HG03135 (cell line): ENCODE measurements around the gene DHRS11.

Source experiments
- ATAC-seq: cut with Tn5 transposase; IDR thresholded peaks from one replicate; pipeline ENCODE4 v1.9.1; 2021; ENCODE audit warnings: mild to moderate bottlenecking, moderate library complexity; ENCODE audit not compliant: unreplicated experiment

Gene DHRS11

DNA sequence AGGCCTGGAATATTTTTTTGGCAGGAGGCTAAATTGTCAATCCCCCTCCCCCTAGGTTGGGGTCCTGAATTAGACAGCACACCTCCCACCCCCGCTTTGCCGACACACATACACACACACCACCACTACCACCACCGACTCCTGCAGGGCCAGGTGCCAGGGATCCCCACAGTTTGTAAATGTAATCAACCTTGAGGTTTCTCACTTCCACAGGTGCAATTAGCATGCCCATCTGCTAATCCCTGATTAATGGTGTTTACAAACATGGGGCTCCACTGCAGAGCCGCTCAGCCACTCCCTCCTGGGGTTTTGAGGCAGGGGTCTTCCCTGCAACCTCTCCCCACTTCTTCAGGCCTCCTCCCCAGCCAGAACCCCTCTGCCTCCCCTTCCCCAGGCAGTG is 21.5 kb downstream of the DHRS11 start:
- no peak for ATAC-seq

DNA sequence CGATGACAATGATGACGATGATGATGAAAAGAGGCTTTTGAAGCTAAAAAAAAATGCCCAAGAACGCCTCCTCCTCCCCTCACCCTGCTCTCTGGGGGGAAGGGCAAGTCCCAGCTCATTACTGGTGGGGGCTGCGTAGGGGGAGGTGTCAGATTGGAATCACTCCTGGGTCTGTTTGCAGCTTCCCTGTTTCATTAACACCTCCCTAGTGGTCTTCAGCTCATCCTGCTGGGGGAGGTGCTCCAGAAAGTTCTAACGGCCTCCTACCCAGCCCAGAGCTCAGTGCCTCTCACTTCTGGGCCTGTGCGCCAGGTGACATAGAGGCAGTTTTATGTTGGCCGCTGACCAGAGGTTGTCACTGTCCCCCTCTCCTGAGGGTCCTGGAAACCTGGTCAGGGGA is 22.4 kb downstream of the DHRS11 start:
- no peak for ATAC-seq

DNA sequence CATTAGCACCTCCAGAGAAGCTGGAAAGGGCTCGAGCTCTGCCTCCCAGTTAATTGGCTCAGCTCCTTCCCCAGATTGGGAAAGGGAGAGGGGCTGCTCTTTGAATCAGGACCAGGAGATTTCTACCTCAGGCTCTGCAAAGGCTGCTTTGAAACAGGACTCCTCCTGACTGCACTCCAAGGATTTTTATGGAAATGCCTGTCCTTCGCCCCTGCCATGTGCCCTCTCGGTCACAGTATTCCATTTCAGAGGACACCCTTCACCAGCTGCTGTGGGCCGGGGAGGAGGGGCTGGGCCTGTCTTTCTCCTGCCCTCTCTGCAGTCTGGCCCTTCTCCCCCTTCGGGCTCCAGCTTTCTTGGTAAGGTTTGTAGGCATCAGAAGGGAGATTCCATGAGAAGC is 23.3 kb downstream of the DHRS11 start:
- ATAC-seq, result no peak

DNA sequence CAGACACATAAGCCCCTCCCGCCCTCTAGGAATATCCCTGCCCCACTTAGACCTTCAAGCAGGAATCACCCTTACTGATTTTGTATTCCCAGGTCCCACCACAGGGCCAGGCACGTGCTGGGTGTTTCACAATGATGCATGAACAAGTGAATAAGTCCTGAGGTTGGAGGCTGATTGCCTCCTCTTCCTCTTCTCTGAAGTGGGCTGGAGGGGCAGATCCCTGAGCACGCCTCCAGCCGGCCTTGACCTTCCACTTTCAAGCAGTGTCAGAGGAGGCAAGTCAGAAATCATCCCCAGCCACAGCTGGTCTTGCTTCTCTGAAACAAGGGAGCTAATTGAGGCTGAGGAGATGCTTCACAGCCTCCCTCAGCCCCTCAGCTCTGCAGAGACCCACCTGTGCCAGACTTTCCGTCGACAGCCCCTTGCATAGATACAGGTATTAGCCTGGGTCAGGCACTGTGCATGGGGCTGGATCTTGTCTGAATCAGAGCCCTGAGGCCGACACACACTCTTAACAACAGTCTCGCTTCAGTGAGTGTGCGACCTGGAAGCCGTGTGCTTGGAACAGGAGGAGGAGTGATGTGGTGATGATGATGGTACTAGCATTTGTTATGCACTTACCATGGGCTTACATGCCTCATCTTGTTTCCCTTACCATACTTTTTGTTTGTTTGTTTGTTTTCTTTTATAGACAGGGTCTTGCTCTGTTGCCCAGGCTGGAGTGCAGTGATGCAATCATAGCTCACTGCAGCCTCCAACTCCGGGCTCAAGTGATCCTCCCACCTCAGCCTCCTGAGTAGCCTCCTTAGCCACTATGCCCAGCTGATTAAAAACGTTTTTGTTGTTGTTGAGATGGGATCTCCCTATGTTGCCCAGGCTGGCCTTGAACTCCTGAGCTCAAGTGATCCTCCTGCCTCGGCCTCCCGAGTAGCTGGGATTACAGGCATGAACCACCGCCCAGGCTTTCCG is 24.7 kb downstream of the DHRS11 start:
- ATAC-seq, result no peak

DNA sequence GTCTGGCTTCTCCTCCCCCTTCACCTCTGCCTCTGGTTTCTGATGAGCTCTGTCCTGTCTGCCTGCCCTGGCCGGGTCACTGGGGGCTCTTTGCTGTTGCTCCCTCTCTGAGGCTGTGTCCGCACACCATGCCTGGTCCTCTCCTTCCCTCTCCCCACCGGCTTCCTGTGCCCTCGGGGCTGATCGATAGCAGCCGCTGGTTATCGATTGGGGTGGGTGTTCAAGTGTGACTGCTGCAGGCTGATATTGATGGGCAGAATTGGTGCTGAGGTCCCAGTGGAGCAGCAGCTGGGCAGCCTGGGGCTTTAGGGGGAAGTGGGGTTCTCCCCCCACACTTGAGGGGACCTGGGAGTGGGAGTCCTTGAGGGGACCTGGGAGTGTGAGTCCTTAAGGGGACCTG is 26.1 kb downstream of the DHRS11 start:
- ATAC-seq, result no peak

DNA sequence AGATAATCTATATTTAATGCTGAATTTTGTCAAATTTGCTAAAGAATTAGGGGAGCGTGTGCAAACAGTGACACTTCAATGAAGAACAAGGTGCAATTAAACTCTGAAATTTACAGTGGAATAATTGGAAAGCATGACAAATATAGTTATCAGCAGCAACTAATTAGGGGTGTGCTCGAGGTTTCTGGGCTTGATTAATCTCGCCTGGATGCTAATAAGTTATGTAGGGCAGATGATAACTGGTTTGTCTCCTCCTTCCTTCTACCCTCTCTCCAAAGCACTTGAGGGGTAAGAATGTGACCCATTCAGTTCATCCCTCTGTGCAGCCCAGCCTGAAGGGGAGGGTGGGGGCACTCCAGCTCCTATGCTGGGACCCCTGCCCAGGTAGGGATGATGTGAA is 31.6 kb downstream of the DHRS11 start:
- ATAC-seq, result no peak

DNA sequence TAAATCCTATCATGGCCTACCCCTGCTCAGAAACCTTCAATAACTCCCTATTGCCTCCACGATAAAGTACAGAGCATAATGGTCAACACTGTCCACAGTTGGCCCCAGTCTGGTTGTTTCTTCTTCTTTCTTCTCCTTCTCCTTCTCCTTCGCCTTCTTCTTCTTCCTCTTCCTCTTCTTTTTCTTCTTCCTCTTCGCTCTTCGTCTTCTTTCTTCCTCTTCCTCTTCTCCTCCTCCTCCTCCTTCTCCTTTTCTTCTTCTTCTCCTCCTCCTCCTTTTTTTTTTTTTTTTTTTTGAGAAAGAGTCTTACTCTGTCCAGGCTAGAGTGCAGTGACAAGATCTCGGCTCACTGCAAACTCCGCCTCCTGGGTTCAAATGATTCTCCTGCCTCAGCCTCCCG is 33.5 kb downstream of the DHRS11 start:
- no peak for ATAC-seq

DNA sequence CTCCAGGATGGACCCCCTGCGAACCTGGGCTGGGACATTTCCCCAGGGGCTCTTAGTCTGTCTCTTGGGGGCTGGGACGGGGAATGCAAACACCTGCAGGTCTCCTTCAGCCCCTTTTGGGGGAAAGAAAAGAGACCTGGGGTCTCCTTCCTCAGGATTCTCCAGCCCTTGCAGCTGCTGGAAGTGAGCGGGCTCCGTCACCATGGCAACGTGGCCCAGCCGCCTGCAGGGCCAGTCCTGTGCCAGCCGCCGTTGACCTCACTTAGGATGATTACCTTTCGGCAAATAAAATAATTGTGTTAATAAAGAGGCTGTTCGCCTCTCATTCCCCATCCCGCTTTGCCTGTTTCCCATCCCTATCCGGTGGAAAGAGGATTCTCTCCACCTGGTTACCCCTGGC is 35.4 kb downstream of the DHRS11 start:
- ATAC-seq, result no peak

DNA sequence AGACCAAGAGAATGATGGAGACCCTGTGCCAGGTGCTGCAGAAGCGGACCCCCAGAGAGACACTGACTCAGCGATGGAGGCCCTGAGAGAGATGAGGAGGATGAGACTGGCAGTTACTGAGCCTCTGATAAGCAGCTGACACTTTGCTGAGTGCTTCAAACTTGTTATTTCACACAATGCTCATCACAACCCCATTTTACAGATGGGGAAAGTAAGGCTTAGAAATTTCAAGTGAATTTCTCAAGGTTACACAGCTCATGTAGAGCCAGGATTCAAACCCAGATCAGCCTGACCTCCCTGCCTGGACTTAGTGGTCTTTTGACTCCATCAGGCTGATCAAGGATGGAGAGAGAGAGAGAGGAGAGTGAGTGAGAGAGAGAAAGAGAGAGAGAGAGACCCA is 36.9 kb downstream of the DHRS11 start:
- no peak for ATAC-seq

DNA sequence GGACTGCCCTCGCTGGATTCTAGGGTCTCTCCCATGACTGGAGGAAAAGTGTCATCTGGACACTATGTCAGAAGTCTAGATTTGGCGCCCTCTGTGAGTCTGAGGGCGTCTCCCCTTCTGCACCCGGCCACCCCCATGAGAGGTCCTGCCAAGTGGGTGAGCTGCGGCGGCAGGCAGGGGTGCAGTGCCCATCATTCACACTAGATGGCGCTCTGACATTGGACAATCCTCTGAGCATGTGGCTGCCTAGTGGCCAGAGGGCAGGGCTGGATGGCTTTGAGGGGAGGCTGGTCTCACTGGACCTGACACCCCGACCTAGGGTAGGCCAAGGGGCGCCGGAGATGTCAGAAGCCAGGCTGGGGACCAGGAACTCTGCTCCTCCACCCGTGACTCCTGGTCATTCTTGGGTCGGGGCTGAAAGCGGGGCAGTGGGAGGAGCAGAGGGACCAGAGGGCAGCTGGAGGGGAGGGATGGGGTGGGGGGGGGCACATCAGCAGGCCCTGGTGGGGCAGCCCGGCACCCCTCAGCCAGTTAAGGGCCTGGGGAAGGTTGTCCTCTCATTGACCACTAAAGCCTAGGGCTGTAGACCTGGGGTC is 37.7 kb downstream of the DHRS11 start:
- no peak for ATAC-seq

DNA sequence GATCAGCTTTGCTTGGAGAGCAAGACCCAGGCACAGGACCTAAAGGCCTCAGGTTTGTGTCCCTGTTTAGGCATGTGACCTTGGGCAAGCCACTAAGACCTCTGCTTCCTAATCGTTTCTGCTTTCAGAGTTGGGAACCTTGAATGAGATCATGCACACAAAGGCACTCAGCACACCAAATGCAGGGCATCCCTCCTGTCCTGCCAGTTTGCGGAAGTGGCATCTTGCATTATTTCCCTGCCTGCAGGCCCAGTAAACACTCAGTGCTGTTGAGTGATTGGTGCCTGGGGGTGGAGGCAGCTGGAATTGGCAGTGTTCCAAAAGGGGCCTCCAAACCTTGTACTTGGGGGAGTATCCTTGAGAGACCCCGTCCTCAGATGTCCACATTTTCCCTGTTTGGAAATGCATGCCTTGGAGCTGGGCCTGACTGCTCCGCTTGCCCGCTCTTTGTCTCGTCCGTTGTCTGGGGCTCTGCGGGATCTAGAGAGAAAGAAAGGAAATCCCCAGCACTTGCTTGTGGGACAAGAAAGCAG is 38.4 kb downstream of the DHRS11 start:
- ATAC-seq, result no peak

DNA sequence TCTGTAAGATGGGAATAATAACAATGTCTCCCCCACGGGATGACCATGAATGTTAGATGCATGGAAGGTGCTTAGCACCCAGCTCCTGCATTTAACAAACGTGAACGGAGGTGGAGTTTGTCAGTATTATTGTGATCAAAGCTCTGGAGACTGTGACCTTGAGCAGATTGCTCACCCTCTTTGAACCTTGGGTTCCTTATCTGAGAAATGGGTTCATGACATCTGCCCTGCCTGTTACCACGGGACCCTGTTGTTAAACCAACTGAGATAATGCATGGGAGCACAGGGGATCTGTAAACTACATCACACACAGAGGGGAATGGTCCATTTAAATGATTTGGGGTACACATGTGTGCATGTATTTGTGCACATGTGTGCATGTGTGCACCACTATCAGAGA is 39.3 kb downstream of the DHRS11 start:
- no peak for ATAC-seq

DNA sequence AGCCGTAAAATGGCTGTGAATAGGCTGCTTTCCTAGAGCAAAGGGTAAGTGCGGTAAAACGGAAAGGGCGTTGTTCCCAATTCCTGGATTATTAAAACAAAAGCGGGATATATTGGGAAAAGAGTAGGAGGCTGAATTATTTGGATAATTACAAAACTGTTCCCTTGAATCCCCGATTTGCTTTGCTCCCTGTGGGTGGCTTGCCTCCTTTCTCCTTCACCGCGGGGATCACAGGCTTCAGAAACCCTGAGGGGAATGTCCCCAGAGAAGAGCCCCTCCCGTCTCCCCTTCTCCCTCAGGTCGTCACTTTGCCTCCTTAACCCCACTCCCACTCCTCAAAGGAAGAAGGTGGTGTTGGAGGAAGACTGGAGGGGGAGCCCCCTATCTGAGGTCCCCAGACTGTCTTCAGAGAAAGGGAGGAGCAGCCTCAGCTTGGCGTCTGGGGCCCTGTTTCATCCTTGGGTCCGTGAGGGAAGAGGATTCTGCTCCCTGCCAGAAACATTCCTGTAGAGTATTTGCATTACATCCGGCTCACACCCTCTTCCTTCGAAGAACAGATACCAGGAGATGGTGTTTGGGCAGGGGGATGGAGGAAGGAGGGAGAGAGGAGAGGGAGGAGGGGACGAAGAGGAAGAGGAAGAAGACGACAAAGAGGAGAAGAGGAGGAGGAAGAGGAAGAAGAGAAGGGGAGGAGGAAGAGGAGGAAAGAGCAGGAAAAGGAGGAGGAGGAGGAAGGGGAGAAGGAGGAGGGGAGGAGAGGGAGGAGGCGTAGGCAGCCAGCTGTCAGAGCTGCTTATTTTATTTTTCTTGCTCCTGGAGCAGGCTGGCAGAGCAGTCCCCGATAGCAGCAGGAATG is 41.5 kb downstream of the DHRS11 start:
- ATAC-seq, result no peak

DNA sequence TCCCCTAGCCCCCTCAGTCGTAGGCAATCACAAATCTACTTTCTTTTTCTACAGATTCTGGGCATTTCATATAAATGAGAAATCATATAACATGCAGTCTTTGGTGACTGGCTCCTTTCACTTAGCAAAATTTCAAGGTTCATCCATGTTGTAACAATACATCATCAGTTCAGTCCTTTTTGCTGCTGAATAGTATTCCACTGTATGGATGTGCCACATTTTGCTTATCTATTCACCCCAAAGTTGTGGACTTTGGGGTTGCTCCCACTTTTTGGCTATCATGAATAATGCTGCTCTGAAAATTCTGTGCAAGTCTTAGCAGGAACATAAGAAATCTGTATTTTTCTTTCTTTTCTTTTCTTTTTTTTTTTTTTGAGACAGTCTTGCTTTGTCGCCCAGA is 48.7 kb downstream of the DHRS11 start:
- ATAC-seq, result no peak

DNA sequence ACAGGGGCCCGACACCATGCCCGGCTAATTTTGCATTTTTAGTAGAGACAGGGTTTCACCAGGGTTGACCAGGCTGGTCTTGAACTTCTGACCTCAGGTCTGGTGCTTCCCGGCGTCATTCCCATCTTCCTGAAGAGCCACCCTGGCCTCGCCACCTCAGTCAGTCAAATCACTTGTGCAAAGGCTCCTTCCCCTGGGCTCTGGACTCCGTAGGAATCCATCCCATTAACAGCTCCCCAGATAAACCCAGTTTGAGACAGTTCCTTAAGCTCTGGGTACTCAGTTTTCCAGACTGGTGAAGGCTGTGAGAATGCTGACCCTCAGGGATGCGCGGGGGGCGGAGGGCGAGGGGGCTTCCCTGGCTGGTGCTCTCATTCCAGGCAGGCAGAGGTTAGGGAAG is 49.2 kb downstream of the DHRS11 start:
- no peak for ATAC-seq

DNA sequence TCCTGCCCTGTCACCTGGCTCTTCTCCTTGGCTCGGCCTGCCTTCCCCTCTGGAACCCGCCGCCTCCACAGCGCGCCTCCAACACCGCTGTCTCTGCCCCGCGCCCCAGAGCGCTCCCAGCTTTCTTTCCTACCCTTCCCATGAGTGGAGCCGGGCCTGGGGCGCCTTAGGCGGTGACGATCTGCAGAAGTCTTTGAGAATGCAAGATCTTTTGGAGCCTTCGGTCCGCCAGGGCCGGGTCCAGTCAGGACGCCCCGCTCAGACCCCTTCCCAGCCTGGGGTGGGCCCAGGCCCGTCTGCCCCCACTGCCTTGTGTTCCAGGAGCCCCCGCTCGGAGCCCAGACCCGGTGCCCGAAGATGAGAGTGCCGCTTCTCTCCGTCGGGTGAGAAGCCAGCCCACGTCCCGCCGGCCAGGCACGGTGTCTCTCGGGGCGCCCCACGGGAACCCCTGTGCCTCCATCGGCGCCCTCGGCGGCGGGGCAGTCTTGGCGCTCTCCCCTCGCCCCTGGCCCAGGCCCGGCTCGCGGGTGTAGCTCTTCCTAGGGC is 49.7 kb downstream of the DHRS11 start:
- no peak for ATAC-seq

DNA sequence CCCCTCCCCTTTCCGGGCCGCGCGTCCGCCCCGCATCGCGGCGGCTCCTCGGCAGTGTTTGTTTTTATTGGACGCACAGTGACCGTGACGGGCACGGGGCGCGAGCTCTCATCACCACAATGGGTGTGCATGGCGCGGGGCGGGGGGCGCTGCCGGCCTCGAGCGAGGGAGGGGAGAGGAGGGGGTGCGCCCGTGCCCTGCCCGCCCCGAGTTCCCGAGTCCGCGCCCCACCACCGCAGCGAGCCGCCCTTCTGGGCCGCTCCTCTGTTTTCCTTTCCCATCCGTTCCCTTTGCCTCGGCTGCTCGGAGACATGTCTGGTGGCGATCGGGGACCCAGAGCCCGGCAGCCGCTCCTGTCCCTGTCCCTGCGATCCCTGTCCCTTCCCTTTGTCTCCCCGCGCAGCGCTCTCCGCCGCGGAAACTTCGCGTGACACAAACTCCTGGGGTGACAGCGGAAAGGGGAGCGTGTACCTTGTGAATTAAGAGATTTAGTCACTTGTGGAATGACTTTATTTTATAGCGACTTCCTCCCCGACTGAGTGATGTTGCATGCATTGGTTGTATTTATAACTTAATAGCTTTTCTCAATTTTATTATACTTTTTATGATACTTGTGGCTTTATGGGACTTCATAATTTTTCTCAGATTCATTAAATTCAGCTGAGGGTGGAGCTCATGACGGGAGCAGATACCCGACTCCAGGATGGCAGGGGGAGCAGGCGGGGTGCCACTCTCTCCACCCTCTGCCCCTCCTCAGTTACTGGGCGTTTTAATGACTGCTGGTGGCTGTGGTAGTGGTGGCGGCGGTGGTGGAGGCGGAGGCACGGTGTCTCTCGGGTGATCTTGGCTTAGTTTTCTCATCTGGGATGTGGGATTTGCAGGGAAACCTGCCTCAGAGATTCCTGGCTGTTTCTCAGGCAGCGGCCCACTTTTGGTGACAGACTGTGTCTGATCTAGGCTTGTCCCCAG is 50.5 kb downstream of the DHRS11 start:
- ATAC-seq, result no peak

DNA sequence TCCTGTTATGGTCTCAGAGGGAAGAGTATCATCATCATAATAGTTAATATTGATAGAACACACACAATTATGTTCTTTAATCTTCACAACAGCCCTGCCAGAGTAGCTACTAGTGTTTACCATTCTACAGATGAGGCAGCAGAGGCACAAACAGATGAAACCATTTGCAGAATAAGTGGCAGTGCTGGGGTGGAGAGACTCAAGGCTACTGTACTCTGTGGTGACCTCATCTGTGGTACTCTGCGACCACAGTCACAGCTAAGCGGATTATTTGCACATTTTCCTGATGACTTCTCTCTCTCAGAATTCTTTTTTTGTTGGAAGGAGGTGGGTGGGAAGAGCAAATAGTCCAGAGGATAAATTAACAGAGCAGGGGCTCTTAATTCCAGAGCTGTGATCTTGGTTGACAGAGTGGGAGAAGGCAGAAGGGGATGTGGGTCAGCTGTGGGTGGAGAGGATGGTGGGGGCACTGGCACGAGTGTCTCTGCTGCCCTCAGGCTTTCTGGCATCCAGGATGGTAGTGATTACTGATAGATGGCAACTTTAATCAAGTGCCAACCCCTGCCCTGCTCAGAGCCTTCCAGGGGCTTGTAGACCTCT is 51.5 kb downstream of the DHRS11 start:
- no peak for ATAC-seq

DNA sequence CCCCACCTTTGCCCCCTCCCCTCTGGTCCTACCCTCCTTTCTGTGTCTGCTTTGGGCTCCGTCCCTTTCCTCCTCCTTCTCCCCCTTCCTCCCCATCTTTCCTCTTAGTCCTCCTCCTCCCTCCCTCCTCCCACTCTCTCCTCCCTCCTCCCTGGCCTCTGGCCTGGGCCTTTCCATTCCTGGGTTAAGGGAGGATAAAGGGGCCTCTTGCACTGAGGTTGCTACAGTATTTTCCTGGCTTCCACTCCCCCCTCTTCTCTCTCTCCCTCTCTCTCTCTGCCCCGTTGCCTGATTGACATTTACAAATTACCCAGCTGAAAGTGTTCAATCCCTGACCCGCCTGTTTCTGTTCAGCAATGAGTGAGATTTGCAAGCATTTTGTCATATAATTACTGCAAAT is 53.7 kb downstream of the DHRS11 start:
- no peak for ATAC-seq
